ENCODE measurements around the gene NFE2L1. TPM values are rescaled to one million over a fixed set of nuclear protein-coding genes. Genes with fewer than 3 reads are reported as not detected.
A peak's percentile ranks its signal among the peaks of the same experiment; 100 is the strongest.

Gene NFE2L1
- total RNA-seq, 1 donor from 2014 or later, result 190 TPM

DNA sequence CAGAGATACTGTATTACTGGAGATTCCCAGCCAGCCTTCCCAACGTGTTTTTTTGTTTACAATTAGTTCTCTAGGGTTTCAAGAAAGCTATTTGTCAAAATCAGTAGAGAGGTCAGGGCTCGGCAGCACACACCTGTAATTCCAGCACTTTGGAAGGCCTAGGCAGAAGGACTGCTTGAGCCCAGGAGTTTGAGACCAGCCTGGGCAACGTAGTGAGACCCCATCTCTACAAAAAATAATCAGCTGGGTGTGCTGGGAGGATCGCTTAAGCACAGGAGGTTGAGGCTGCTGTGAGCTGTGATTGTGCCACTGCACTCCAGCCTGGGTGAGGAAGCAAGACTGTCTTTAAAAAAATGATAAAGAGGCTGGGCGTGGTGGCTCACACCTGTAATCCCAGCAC, 33.7 kb downstream of the NFE2L1 start:
- Mint-ChIP-seq H3K27me3 (ENCODE audit: unreplicated experiment) (no peaks in the 10 kb centered on the region), H3K9me3 (ENCODE audit: unreplicated experiment) (no peaks in the 10 kb centered on the region)

DNA sequence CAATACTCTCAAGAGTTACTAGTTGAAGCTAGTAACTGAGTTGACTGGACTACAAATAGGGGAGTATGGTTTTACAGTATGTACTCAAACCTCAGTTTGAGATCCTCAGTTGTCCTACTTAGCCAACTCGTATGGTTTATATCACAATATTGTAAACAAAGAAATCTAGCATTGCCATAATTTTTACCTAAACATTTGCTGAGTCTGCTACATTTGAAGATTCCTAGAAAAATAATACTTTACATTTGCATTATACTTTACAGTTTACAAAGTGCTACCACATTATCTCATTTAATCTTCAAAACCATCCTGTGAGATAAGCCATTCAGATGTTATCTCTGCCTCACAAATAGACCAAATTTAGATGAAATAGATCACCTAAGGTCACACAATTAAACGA, 36.8 kb downstream of the NFE2L1 start:
- H3K27ac Mint-ChIP-seq (ENCODE audit: unreplicated experiment), result no peak overlapping the region
- TF ChIP-seq, protein P1, sequence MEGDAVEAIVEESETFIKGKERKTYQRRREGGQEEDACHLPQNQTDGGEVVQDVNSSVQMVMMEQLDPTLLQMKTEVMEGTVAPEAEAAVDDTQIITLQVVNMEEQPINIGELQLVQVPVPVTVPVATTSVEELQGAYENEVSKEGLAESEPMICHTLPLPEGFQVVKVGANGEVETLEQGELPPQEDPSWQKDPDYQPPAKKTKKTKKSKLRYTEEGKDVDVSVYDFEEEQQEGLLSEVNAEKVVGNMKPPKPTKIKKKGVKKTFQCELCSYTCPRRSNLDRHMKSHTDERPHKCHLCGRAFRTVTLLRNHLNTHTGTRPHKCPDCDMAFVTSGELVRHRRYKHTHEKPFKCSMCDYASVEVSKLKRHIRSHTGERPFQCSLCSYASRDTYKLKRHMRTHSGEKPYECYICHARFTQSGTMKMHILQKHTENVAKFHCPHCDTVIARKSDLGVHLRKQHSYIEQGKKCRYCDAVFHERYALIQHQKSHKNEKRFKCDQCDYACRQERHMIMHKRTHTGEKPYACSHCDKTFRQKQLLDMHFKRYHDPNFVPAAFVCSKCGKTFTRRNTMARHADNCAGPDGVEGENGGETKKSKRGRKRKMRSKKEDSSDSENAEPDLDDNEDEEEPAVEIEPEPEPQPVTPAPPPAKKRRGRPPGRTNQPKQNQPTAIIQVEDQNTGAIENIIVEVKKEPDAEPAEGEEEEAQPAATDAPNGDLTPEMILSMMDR (IDR thresholded peaks at IDR 0.05; ENCODE audit: partially characterized antibody, unreplicated experiment), result no peak
- no peaks in the 10 kb centered on the region for H3K36me3 Mint-ChIP-seq (ENCODE audit: unreplicated experiment)
- DNase-seq, result no peak
- H3K4me1 Mint-ChIP-seq (ENCODE audit: low read depth, unreplicated experiment), result peaks cover 5% of the 10 kb centered on the region
- H3K9me3 Mint-ChIP-seq (ENCODE audit: unreplicated experiment), result no peaks in the 10 kb centered on the region
- no peak overlapping the region for H3K4me3 Mint-ChIP-seq (ENCODE audit: unreplicated experiment)
- H3K27me3 Mint-ChIP-seq (ENCODE audit: unreplicated experiment), result peaks cover 3% of the 10 kb centered on the region

More for the DNA sequence above, 33.7 kb downstream of the NFE2L1 start:
- H3K4me3 Mint-ChIP-seq (ENCODE audit: unreplicated experiment), result no peak overlapping the region
- TF ChIP-seq, protein P1 (IDR thresholded peaks at IDR 0.05; ENCODE audit: partially characterized antibody, unreplicated experiment), result no peak
- no peak for DNase-seq
- peaks cover 5% of the 10 kb centered on the region for H3K4me1 Mint-ChIP-seq (ENCODE audit: low read depth, unreplicated experiment)
- no peaks in the 10 kb centered on the region for H3K36me3 Mint-ChIP-seq (ENCODE audit: unreplicated experiment)
- no peak overlapping the region for H3K27ac Mint-ChIP-seq (ENCODE audit: unreplicated experiment)

DNA sequence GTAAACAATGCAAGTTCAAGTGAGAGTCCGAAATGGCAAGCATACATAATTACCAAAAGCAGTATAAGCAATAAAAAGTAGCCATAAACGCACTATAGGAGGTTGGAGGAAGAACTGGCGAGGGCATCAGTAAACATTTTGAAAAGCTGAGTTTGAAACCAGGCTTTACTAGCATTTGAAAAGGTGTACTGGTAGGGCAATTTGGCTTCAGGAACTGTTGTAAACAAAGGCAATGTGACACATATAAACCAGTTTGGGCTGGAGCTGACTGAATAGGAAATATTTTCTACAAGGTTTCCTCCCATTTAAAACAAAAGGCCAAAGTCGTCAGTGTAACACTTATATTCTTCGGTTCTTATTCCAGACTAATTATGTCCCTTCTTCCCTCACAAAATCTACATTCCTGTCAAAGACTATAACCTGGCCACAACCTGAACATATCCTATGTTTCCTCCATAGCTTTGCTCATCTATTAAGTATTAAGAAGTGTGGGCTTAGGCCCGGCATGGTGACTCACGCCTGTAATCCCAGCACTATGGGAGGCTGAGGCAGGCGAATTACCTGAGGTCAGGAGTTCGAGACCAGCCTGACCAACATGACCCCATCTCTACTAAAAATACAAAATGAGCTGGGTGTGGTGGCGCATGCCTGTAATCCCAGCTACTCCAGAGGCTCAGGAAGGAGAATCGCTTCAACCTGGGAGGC, 45.3 kb downstream of the NFE2L1 start:
- Mint-ChIP-seq H3K4me1 (ENCODE audit: low read depth, unreplicated experiment) (no peaks in the 10 kb centered on the region), H3K9me3 (ENCODE audit: unreplicated experiment) (no peaks in the 10 kb centered on the region), H3K36me3 (ENCODE audit: unreplicated experiment) (no peaks in the 10 kb centered on the region), H3K27ac (ENCODE audit: unreplicated experiment) (no peak overlapping the region), H3K4me3 (ENCODE audit: unreplicated experiment) (no peak overlapping the region), H3K27me3 (ENCODE audit: unreplicated experiment) (peaks cover 5% of the 10 kb centered on the region)
- TF ChIP-seq, protein P1 (IDR thresholded peaks at IDR 0.05; ENCODE audit: partially characterized antibody, unreplicated experiment), result no peak
- DNase-seq, result no peak

DNA sequence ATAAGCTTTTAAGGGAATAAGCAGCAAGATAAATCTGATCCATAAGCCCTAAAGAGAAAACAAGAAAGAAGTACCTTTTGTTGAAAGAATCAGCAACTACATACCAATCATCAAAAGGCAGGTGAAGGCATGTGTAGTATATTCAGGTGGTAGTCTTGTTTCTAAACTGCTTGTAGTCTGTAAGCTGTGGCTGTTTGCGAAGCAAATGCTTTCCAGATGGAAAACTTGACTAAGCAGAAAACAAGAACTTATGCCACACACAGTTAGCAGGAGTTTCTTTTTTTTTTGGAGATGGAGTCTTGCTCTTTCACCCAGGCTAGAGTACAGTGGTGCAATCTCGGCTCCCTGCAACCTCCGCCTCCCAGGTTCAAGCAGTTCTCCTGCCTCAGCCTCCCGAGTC, 47.5 kb downstream of the NFE2L1 start:
- Mint-ChIP-seq H3K9me3 (ENCODE audit: unreplicated experiment) (no peaks in the 10 kb centered on the region), H3K4me1 (ENCODE audit: low read depth, unreplicated experiment) (peaks cover 8% of the 10 kb centered on the region), H3K36me3 (ENCODE audit: unreplicated experiment) (no peaks in the 10 kb centered on the region), H3K27ac (ENCODE audit: unreplicated experiment) (no peak overlapping the region), H3K27me3 (ENCODE audit: unreplicated experiment) (peaks cover 5% of the 10 kb centered on the region), H3K4me3 (ENCODE audit: unreplicated experiment) (no peak overlapping the region)
- TF ChIP-seq, protein P1 (IDR thresholded peaks at IDR 0.05; ENCODE audit: partially characterized antibody, unreplicated experiment), result no peak
- no peak for DNase-seq

DNA sequence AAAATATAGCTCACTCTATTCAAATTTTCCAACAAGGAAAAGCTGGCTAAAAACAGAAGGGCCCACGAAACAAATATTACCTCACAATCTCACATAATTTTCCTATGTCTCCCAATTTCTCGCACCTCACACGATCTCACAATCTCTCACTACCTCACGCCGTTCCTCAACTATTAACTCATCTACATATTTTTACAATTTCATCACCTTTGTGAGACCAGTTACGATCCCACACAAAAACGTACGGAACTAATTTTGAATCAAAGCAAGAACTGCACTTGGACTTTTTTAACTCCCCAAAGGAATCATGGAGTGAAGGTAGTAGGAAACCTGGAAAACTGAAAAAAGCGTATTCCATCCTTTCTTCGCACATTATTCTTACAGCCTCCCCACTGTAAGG, 52.0 kb downstream of the NFE2L1 start:
- Mint-ChIP-seq H3K27ac (ENCODE audit: unreplicated experiment) (peak overlapping the region; percentile 67), H3K9me3 (ENCODE audit: unreplicated experiment) (peaks cover 8% of the 10 kb centered on the region), H3K36me3 (ENCODE audit: unreplicated experiment) (no peaks in the 10 kb centered on the region), H3K27me3 (ENCODE audit: unreplicated experiment) (peaks cover 8% of the 10 kb centered on the region), H3K4me1 (ENCODE audit: low read depth, unreplicated experiment) (peaks cover 9% of the 10 kb centered on the region), H3K4me3 (ENCODE audit: unreplicated experiment) (peak overlapping the region; percentile 93)
- TF ChIP-seq, protein P1 (IDR thresholded peaks at IDR 0.05; ENCODE audit: partially characterized antibody, unreplicated experiment), result no peak
- no peak for DNase-seq

Measured in glutamatergic neuron (in vitro differentiated cells).